ENCODE measurements around the gene NMNAT1.

The NMNAT1 gene

DNA sequence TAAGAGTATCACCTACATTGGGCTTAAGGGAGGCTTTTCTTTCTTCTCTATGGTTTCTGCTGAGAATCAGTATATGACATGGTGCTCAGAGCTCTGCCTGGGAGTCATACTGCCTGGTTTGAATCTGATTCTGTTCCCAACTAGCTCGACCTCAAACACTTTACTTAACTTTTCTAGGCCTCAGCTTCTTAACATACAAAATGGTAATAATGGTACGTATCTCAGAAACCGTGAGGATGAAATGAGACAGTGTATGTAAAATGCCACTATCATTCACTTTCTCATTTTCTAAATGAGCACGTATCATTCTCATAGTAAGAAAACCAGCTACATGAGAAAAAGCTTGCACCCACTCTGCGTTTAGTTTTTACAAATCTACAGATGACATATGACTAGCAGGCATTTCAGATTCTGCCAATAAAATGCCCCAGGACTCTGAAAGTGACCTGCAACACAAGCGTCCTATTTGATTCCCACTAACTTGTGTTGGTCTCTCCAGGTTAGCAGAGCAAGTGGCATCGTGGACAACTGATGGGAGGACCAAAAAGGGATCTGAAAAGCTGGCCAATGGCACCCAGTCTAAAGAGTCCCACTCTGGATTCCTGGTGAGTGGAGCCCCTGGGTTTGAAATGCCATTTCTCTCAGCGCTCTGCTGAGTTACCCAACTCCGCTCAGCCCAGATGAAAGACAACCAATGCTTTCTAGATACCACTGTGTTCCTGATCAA is 39.3 kb upstream of the NMNAT1 start:
- H3K4me3 ChIP-seq (ENCODE audit: low read depth in 1 of 2, low read length in 1 of 2): no peak overlapping the region
- TF ChIP-seq, protein P1, sequence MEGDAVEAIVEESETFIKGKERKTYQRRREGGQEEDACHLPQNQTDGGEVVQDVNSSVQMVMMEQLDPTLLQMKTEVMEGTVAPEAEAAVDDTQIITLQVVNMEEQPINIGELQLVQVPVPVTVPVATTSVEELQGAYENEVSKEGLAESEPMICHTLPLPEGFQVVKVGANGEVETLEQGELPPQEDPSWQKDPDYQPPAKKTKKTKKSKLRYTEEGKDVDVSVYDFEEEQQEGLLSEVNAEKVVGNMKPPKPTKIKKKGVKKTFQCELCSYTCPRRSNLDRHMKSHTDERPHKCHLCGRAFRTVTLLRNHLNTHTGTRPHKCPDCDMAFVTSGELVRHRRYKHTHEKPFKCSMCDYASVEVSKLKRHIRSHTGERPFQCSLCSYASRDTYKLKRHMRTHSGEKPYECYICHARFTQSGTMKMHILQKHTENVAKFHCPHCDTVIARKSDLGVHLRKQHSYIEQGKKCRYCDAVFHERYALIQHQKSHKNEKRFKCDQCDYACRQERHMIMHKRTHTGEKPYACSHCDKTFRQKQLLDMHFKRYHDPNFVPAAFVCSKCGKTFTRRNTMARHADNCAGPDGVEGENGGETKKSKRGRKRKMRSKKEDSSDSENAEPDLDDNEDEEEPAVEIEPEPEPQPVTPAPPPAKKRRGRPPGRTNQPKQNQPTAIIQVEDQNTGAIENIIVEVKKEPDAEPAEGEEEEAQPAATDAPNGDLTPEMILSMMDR (IDR thresholded peaks at IDR 0.05): no peak
- H3K9me3 ChIP-seq: no peaks in the 10 kb centered on the region
- H3K27ac ChIP-seq: no peak overlapping the region
- H3K36me3 ChIP-seq: no peaks in the 10 kb centered on the region
- H3K27me3 ChIP-seq: no peaks in the 10 kb centered on the region
- peaks cover 21 to 31% of the 10 kb centered on the region in 2 experiments for H3K4me1 ChIP-seq (ENCODE audit: control insufficient read depth in 1 of 2, insufficient read depth in 1 of 2, low read depth in 1 of 2, low read length in 1 of 2)

DNA sequence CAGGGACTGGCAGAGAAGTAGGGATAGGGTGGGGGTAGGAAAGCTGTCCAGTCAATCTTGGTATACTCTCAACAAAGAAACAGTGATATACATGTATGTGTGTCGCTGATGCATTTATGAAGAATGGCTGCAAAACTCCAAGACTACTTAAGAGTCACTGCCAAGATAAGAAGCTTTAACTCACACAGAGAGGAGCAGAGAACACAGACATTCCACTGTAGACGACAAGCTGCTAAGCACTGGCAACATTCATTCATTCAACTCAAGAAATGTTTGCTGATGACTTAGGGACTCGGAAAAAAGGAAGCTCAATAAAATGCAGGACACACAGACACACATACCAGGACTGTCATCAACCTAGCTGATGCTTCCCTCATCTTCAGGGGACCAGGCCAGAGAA is 38.7 kb upstream of the NMNAT1 start:
- H3K27ac ChIP-seq: no peak overlapping the region
- peaks cover 27 to 37% of the 10 kb centered on the region in 2 experiments for H3K4me1 ChIP-seq (ENCODE audit: control insufficient read depth in 1 of 2, insufficient read depth in 1 of 2, low read depth in 1 of 2, low read length in 1 of 2)
- no peaks in the 10 kb centered on the region for H3K27me3 ChIP-seq
- TF ChIP-seq, protein P1 (IDR thresholded peaks at IDR 0.05): no peak
- H3K36me3 ChIP-seq: no peaks in the 10 kb centered on the region
- H3K4me3 ChIP-seq (ENCODE audit: low read depth in 1 of 2, low read length in 1 of 2): no peak overlapping the region
- no peaks in the 10 kb centered on the region for H3K9me3 ChIP-seq

DNA sequence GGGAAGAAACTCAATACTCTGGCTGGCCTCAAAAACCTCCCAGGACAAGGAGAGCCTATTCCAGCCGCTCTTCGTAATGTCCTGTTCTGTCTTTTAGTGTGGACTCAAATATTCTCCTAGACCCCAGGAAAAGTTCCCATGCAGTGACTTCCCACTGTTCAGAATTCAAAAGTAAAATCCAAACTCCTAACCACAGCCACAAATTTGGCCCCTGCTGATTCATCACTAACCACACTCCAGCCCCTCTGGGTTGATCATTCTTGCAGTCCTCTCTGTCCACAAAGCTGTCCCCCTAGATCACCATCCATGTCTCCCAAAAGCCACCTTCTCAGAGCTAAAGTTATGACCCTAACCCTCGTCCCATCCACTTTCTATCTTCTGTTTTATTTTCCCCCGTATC is 38.3 kb upstream of the NMNAT1 start:
- Histone ChIP-seq H3K9me3 (no peaks in the 10 kb centered on the region), H3K4me3 (ENCODE audit: low read depth in 1 of 2, low read length in 1 of 2) (no peak overlapping the region), H3K36me3 (no peaks in the 10 kb centered on the region), H3K27ac (no peak overlapping the region), H3K27me3 (no peaks in the 10 kb centered on the region), H3K4me1 (ENCODE audit: control insufficient read depth in 1 of 2, insufficient read depth in 1 of 2, low read depth in 1 of 2, low read length in 1 of 2) (peaks cover 27 to 37% of the 10 kb centered on the region in 2 experiments)
- TF ChIP-seq, protein P1 (IDR thresholded peaks at IDR 0.05): no peak

DNA sequence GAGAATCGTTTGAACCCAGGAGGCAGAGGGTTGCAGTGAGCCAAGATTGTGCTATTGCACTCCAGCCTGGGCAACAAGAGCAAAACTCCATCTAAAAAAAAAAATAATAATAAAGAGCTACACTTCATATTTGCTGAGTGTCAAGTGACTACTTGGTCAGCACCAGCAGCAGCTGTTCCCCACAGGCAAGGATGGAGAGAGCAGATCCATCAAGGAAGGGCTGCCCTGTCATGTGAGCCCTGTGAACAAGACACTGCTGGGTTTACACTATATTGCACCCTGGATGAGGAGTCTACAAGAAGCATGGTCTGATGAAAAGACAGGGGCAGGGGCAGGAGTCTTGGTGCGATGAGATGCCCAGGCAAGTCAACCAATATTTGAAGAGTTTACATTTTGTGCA is 36.8 kb upstream of the NMNAT1 start:
- no peaks in the 10 kb centered on the region for H3K9me3 ChIP-seq
- no peak overlapping the region for H3K4me3 ChIP-seq (ENCODE audit: low read depth in 1 of 2, low read length in 1 of 2)
- H3K27ac ChIP-seq: no peak overlapping the region
- no peaks in the 10 kb centered on the region for H3K27me3 ChIP-seq
- H3K36me3 ChIP-seq: no peaks in the 10 kb centered on the region
- TF ChIP-seq, protein P1 (IDR thresholded peaks at IDR 0.05): no peak
- peaks cover 21 to 31% of the 10 kb centered on the region in 2 experiments for H3K4me1 ChIP-seq (ENCODE audit: control insufficient read depth in 1 of 2, insufficient read depth in 1 of 2, low read depth in 1 of 2, low read length in 1 of 2)

DNA sequence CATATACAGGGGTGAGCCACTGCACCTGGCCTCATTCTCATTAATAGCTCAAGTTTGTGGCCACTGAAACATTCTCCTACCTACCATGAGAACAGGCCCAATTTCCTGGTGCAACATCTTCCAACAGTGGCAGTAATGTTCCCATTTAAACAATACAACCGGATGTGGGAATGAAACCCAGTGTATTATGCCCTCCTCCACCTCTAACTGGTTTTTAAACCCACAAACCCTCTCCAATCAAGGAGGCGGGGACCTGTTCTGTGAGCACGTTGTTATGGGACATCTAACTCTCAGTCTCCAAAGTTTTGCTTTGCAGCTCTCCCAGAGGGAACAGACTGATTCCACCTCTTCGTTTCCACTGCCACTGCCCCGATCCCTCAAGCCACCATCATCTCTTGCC is 35.8 kb upstream of the NMNAT1 start:
- TF ChIP-seq, protein P1 (IDR thresholded peaks at IDR 0.05): no peak
- no peak overlapping the region for H3K4me3 ChIP-seq (ENCODE audit: low read depth in 1 of 2, low read length in 1 of 2)

More for the DNA sequence above, 35.8 kb upstream of the NMNAT1 start:
- Histone ChIP-seq H3K4me1 (ENCODE audit: control insufficient read depth in 1 of 2, insufficient read depth in 1 of 2, low read depth in 1 of 2, low read length in 1 of 2) (peaks cover 28 to 35% of the 10 kb centered on the region in 2 experiments), H3K27me3 (no peaks in the 10 kb centered on the region), H3K27ac (no peak overlapping the region), H3K9me3 (no peaks in the 10 kb centered on the region), H3K36me3 (no peaks in the 10 kb centered on the region)
